Skeletal muscle tissue (tissue), 4 donors: Measurements from ENCODE around the gene SEC16A. TPM values are rescaled to one million over a fixed set of nuclear protein-coding genes. Genes with fewer than 3 reads are reported as not detected.

Experiments
- H3K27ac ChIP-seq: one replicate; pipeline ENCODE4 v1.7.0; 2013; ENCODE audit warnings: mild to moderate bottlenecking, low read depth, low read length, inconsistent platforms
- H3K27me3 ChIP-seq, 3 donors: one replicate each; pipeline ENCODE4 v1.7.0; 2013; ENCODE audit warnings: low read length in 3 of 3; ENCODE audit not compliant: control insufficient read depth in 3 of 3, insufficient read depth in 3 of 3
- H3K36me3 ChIP-seq, 3 donors: one replicate each; pipeline ENCODE4 v1.7.0; 2013; ENCODE audit warnings: low read length in 3 of 3; ENCODE audit not compliant: control insufficient read depth in 3 of 3, insufficient read depth in 3 of 3
- H3K4me1 ChIP-seq, 3 donors: one replicate each; pipeline ENCODE4 v1.7.0; 2013; ENCODE audit warnings: low read length in 3 of 3, mild to moderate bottlenecking in 3 of 3; ENCODE audit not compliant: control insufficient read depth in 3 of 3, insufficient read depth in 3 of 3
- H3K4me3 ChIP-seq, 3 donors: one replicate each; pipeline ENCODE4 v1.7.0; 2013; ENCODE audit warnings: low read length in 3 of 3
- H3K9ac ChIP-seq, 3 donors: one replicate each; pipeline ENCODE4 v1.7.0; 2013; ENCODE audit warnings: low read length in 3 of 3, mild to moderate bottlenecking in 3 of 3, moderate library complexity in 2 of 3, low read depth in 1 of 3
- H3K9me3 ChIP-seq, 3 donors: one replicate each; pipeline ENCODE4 v1.7.0; 2013; ENCODE audit warnings: low read length in 3 of 3; ENCODE audit not compliant: control insufficient read depth in 3 of 3
- total RNA-seq: library from RNA; depleted of rRNA; stranded (reverse); fragments of >200 nt; gene quantifications from one replicate; pipeline ENCODE4 v1.2.3, GENCODE V29; 2014
- donor health status: Osteomylitis.

Gene SEC16A
- total RNA-seq, 1 donor from 2014 or later = 14.1 TPM

- Histone ChIP-seq H3K4me1 (no peaks in the 10 kb centered on the region), H3K36me3 (peaks cover 49 to 59% (median 53%) of the 10 kb centered on the region in 3 donors), H3K9ac (no peak overlapping the region), H3K27me3 (no peaks in the 10 kb centered on the region), H3K4me3 (no peak overlapping the region), H3K9me3 (no peaks in the 10 kb centered on the region), H3K27ac (no peak overlapping the region)
Observed at GRCh38 chr9:136423432-136424146, 59.3 kb downstream of the SEC16A start.

- no peaks in the 10 kb centered on the region for H3K9me3 ChIP-seq
Observed at GRCh38 chr9:136422876-136423275, 60.0 kb downstream of the SEC16A start.

GRCh38 chr9:136421791-136422190 is 61.0 kb downstream of the SEC16A start:
- no peaks in the 10 kb centered on the region for H3K27me3 ChIP-seq
- no peak overlapping the region for H3K4me3 ChIP-seq
- no peak overlapping the region for H3K9ac ChIP-seq
- peaks cover 64 to 76% (median 64%) of the 10 kb centered on the region in 3 donors for H3K36me3 ChIP-seq
- no peak overlapping the region for H3K27ac ChIP-seq
- H3K9me3 ChIP-seq = no peaks in the 10 kb centered on the region
- no peaks in the 10 kb centered on the region for H3K4me1 ChIP-seq

More at GRCh38 chr9:136422876-136423275, 60.0 kb downstream of the SEC16A start:
- Histone ChIP-seq H3K27me3 (no peaks in the 10 kb centered on the region), H3K9ac (no peak overlapping the region), H3K27ac (no peak overlapping the region), H3K4me1 (no peaks in the 10 kb centered on the region), H3K4me3 (no peak overlapping the region), H3K36me3 (peaks cover 56 to 67% (median 60%) of the 10 kb centered on the region in 3 donors)

- Histone ChIP-seq H3K4me3 (no peak overlapping the region), H3K27ac (no peak overlapping the region), H3K9me3 (no peaks in the 10 kb centered on the region), H3K4me1 (no peaks in the 10 kb centered on the region), H3K9ac (no peak overlapping the region), H3K27me3 (no peaks in the 10 kb centered on the region), H3K36me3 (peaks cover 80 to 88% (median 81%) of the 10 kb centered on the region in 3 donors)
Observed at GRCh38 chr9:136419092-136419420, 63.8 kb downstream of the SEC16A start.

- Histone ChIP-seq H3K9ac (no peak overlapping the region), H3K27me3 (no peaks in the 10 kb centered on the region), H3K27ac (no peak overlapping the region), H3K4me3 (no peak overlapping the region), H3K9me3 (no peaks in the 10 kb centered on the region), H3K36me3 (peaks cover 81 to 90% (median 81%) of the 10 kb centered on the region in 3 donors), H3K4me1 (no peaks in the 10 kb centered on the region)
Observed at GRCh38 chr9:136418182-136419091, 64.4 kb downstream of the SEC16A start.

GRCh38 chr9:136416914-136417313 is 65.9 kb downstream of the SEC16A start:
- no peak overlapping the region for H3K9ac ChIP-seq
- no peak overlapping the region for H3K4me3 ChIP-seq
- no peaks in the 10 kb centered on the region for H3K27me3 ChIP-seq
- no peak overlapping the region for H3K27ac ChIP-seq
- H3K9me3 ChIP-seq = no peaks in the 10 kb centered on the region
- peaks cover 73 to 86% (median 74%) of the 10 kb centered on the region in 3 donors for H3K36me3 ChIP-seq
- H3K4me1 ChIP-seq = peaks cover under 1 to 7% (median 2%) of the 10 kb centered on the region in 3 donors

GRCh38 chr9:136416427-136416826 is 66.4 kb downstream of the SEC16A start:
- Histone ChIP-seq H3K36me3 (peaks cover 68 to 83% (median 74%) of the 10 kb centered on the region in 3 donors), H3K9me3 (no peaks in the 10 kb centered on the region), H3K27ac (no peak overlapping the region), H3K4me1 (peaks cover 5 to 11% (median 7%) of the 10 kb centered on the region in 3 donors), H3K27me3 (no peaks in the 10 kb centered on the region), H3K4me3 (no peak overlapping the region), H3K9ac (no peak overlapping the region)

GRCh38 chr9:136412962-136413361 is 69.9 kb downstream of the SEC16A start:
- no peaks in the 10 kb centered on the region for H3K27me3 ChIP-seq
- peaks cover 47 to 55% (median 50%) of the 10 kb centered on the region in 3 donors for H3K36me3 ChIP-seq
- H3K9me3 ChIP-seq = no peaks in the 10 kb centered on the region
- H3K4me1 ChIP-seq = peaks cover 18 to 32% (median 19%) of the 10 kb centered on the region in 3 donors
- H3K4me3 ChIP-seq = no peak overlapping the region
- no peak overlapping the region for H3K27ac ChIP-seq
- no peak overlapping the region for H3K9ac ChIP-seq

GRCh38 chr9:136411378-136411777 is 71.5 kb downstream of the SEC16A start:
- H3K9ac ChIP-seq = peak overlapping the region; percentile 85 to 95 (median 94)

More at GRCh38 chr9:136411378-136411777, 71.5 kb downstream of the SEC16A start:
- Histone ChIP-seq H3K27ac (peak overlapping the region; percentile 77), H3K36me3 (peaks cover 45 to 54% (median 47%) of the 10 kb centered on the region in 3 donors), H3K9me3 (no peaks in the 10 kb centered on the region), H3K4me3 (peak overlapping the region; percentile 82 to 91 (median 89)), H3K27me3 (no peaks in the 10 kb centered on the region), H3K4me1 (peaks cover 18 to 32% (median 19%) of the 10 kb centered on the region in 3 donors)
